A549 (cell line): ENCODE results near the gene ZNF469.

ENCODE experiments used
- CBX8 ChIP-seq: fragments of 200-600 bp; sonication (generic); IDR thresholded peaks from 2 replicates; pipeline ENCODE4 v1.6.1; 2016
- CEBPB ChIP-seq, 2 experiments: fragments of >200 bp in 1 of 2; sonication (Bioruptor Twin) in 1 of 2; formaldehyde crosslinking in 1 of 2; IDR thresholded peaks; 2 replicates each; pipeline ENCODE4 v1.6.1; 2012 to 2016
- EP300 ChIP-seq, 2 experiments: fragments of >200 bp; sonication (Bioruptor Twin); formaldehyde crosslinking; IDR thresholded peaks; 2 replicates in 1 of 2; 3 replicates in 1 of 2; pipeline ENCODE4 v1.6.1; 2016 to 2017
- HOXA7 ChIP-seq: fragments of 250-450 bp; sonication (Bioruptor Pico); IDR thresholded peaks from 2 replicates; pipeline ENCODE4 v1.5.0; 2020; ENCODE audit warnings: mild to moderate bottlenecking, moderate library complexity
- NFE2L2 ChIP-seq: fragments of 150-350 bp; conservative IDR thresholded peaks from 2 replicates; pipeline ENCODE4 v1.6.1; 2014; ENCODE audit warnings: low read length
- POLR2A ChIP-seq: IDR thresholded peaks from 2 replicates; pipeline ENCODE4 v1.6.1; 2012; ENCODE audit warnings: mild to moderate bottlenecking, low read length
- POLR2AphosphoS2 ChIP-seq: conservative IDR thresholded peaks from 2 replicates; pipeline ENCODE4 v1.6.1; 2012; ENCODE audit warnings: low read length, improper control_type of control experiment, inconsistent platforms
- RFX5 ChIP-seq: fragments of 450-650 bp; IDR thresholded peaks from 2 replicates; pipeline ENCODE4 v1.7.1; 2014; ENCODE audit warnings: antibody characterized with exemption, mild to moderate bottlenecking, moderate library complexity
- TP53 ChIP-seq: fragments of 250-450 bp; sonication (Bioruptor Pico); IDR thresholded peaks from 2 replicates; pipeline ENCODE4 v1.5.0; 2021; ENCODE audit warnings: mild to moderate bottlenecking, moderate library complexity
- TF ChIP-seq, protein P1 (sequence below): fragments of >200 bp; sonication (Bioruptor Twin); formaldehyde crosslinking; IDR thresholded peaks from 3 replicates; pipeline ENCODE4 v1.5.1; 2016
- TF ChIP-seq, protein P2 (sequence below): IDR thresholded peaks from 2 replicates; pipeline ENCODE4 v1.6.1; 2012
- TF ChIP-seq, protein P3 (sequence below): fragments of 250-450 bp; sonication (Bioruptor Pico); IDR thresholded peaks from 2 replicates; pipeline ENCODE4 v1.5.0; 2020; ENCODE audit warnings: low read depth, mild to moderate bottlenecking, moderate library complexity
- TF ChIP-seq, protein P4 (sequence below): fragments of 450-650 bp; IDR thresholded peaks from 2 replicates; pipeline ENCODE4 v1.6.1; 2014; ENCODE audit warnings: antibody characterized with exemption

DNA sequence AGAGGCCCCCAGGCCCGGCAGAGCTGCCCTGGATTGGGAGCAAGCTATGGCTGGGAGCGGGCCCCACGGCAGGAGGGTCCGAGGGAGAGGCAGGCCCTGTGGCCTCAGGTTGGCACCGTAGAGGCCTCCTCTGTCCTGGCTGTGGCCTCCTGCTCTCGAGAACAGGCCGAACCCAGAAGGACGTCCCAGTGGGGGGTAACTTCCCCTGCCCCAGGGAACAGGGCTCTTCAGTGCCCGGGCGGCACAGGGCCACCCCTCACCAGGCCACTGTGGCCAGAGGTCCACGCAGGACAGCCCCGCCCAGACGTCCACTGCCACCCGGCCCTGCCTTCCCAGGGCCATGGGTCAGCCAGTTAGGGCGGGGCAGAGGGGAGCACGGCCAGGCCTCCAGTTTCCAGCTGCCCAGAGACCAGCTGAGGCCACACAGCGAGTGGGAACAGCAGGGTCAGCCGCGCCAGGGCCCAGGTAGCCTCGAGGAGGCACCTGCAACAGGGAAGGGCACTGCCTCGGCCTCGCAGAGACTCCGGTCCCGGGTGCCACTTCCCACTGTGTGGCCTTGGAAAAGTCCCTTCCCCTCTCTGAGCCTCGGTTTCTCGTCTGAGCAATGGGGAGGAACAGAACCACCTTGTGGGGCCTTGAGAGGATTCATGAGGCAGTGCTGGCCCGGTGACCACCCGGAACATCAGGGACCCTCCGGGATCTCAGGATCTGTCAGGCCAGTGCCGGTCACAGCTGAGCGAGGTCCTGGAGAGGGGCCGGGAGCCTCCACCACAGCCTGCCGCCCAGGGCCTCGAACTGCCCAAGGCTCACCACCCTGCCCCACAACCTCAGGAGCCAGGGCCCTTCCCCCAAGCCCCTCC lies 32.0 kb downstream of the ZNF469 start:
- TF ChIP-seq, protein P1, sequence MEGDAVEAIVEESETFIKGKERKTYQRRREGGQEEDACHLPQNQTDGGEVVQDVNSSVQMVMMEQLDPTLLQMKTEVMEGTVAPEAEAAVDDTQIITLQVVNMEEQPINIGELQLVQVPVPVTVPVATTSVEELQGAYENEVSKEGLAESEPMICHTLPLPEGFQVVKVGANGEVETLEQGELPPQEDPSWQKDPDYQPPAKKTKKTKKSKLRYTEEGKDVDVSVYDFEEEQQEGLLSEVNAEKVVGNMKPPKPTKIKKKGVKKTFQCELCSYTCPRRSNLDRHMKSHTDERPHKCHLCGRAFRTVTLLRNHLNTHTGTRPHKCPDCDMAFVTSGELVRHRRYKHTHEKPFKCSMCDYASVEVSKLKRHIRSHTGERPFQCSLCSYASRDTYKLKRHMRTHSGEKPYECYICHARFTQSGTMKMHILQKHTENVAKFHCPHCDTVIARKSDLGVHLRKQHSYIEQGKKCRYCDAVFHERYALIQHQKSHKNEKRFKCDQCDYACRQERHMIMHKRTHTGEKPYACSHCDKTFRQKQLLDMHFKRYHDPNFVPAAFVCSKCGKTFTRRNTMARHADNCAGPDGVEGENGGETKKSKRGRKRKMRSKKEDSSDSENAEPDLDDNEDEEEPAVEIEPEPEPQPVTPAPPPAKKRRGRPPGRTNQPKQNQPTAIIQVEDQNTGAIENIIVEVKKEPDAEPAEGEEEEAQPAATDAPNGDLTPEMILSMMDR = no peak
- no peak for TF ChIP-seq TP53 (CRISPR knock-in tag)
- no peak for TF ChIP-seq NFE2L2
- no peak for TF ChIP-seq RFX5
- TF ChIP-seq POLR2A = no peak
- no peak for TF ChIP-seq POLR2AphosphoS2
- no peak for TF ChIP-seq CBX8
- no peak for TF ChIP-seq EP300 (IDR thresholded peaks at IDR 0.05)
- no peak for TF ChIP-seq HOXA7 (CRISPR knock-in tag)
- TF ChIP-seq, protein P2, sequence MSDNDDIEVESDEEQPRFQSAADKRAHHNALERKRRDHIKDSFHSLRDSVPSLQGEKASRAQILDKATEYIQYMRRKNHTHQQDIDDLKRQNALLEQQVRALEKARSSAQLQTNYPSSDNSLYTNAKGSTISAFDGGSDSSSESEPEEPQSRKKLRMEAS = no peak
- TF ChIP-seq, protein P3, sequence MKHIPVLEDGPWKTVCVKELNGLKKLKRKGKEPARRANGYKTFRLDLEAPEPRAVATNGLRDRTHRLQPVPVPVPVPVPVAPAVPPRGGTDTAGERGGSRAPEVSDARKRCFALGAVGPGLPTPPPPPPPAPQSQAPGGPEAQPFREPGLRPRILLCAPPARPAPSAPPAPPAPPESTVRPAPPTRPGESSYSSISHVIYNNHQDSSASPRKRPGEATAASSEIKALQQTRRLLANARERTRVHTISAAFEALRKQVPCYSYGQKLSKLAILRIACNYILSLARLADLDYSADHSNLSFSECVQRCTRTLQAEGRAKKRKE (CRISPR knock-in tag) = no peak
- TF ChIP-seq, protein P4, sequence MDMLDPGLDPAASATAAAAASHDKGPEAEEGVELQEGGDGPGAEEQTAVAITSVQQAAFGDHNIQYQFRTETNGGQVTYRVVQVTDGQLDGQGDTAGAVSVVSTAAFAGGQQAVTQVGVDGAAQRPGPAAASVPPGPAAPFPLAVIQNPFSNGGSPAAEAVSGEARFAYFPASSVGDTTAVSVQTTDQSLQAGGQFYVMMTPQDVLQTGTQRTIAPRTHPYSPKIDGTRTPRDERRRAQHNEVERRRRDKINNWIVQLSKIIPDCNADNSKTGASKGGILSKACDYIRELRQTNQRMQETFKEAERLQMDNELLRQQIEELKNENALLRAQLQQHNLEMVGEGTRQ = no peak
- no peak for TF ChIP-seq CEBPB (IDR thresholded peaks at IDR 0.05)
